Panc1 (cell line): ENCODE results near the gene IRF7. TPM values are rescaled to one million over a fixed set of nuclear protein-coding genes. Genes with fewer than 3 reads are reported as not detected.

Experiments used
- ATAC-seq: fragments of 200-7000 bp; cut with Tn5 transposase; 2 replicates; pipeline ENCODE4 v1.9.1; 2020; ENCODE audit warnings: mild to moderate bottlenecking, moderate library complexity
- BruUV-seq: library from RNA; stranded (reverse); fragments of 400-500 nt; replicated peaks from 2 replicates; lab custom pipeline; 2021; lab: Mats Ljungman, UMichigan
- CTCF ChIA-PET: fragments of 300-600 bp; sonication (Branson Sonifier 250); formaldehyde crosslinking; loops from one replicate; lab custom pipeline; 2022; ENCODE audit warnings: antibody characterized with exemption; lab: Charles Lee
- POLR2A ChIA-PET: fragments of 300-600 bp; sonication (Branson Sonifier 250); formaldehyde crosslinking; loops from one replicate; lab custom pipeline; 2022; ENCODE audit warnings: antibody characterized with exemption; lab: Charles Lee
- DNase-seq: peaks from one replicate; pipeline ENCODE4 v3.0.0-alpha.2; 2010; ENCODE audit warnings: low read depth, low spot score
- H3K27ac ChIP-seq: 2 replicates; pipeline ENCODE4 v1.5.1; 2011; ENCODE audit warnings: mild to moderate bottlenecking, low read length, inconsistent platforms
- H3K27me3 ChIP-seq: fragments of 200-500 bp; sonication (Bioruptor generic); 2 replicates; pipeline ENCODE4 v1.6.0; 2014; ENCODE audit warnings: low read length, inconsistent platforms; ENCODE audit not compliant: control insufficient read depth, insufficient read depth
- H3K36me3 ChIP-seq: fragments of 200-500 bp; sonication (Bioruptor generic); 2 replicates; pipeline ENCODE4 v1.5.1; 2014; ENCODE audit warnings: inconsistent platforms, mild to moderate bottlenecking, low read length, moderate library complexity; ENCODE audit not compliant: control insufficient read depth, insufficient read depth
- H3K4me1 ChIP-seq: 2 replicates; pipeline ENCODE4 v1.5.1; 2011; ENCODE audit warnings: inconsistent platforms, mild to moderate bottlenecking, low read length, moderate library complexity; ENCODE audit not compliant: control insufficient read depth, insufficient read depth
- H3K4me3 ChIP-seq, 2 experiments: 2 replicates each; pipeline ENCODE4 v1.5.1; 2011 to 2012; ENCODE audit warnings: low read depth in 2 of 2, low read length in 2 of 2, mild to moderate bottlenecking in 2 of 2, inconsistent platforms in 1 of 2, moderate library complexity in 1 of 2
- H3K9me3 ChIP-seq: fragments of 200-500 bp; sonication (Bioruptor generic); 2 replicates; pipeline ENCODE4 v1.5.1; 2014; ENCODE audit warnings: low read depth, mild to moderate bottlenecking, inconsistent platforms, low read length, moderate library complexity; ENCODE audit not compliant: control insufficient read depth, insufficient read depth
- POLR2AphosphoS5 ChIP-seq: IDR thresholded peaks from 2 replicates; pipeline ENCODE4 v1.6.1; 2012; ENCODE audit warnings: mild to moderate bottlenecking, low read depth, low read length, moderate library complexity
- SIN3A ChIP-seq: IDR thresholded peaks from 2 replicates; pipeline ENCODE4 v1.6.1; 2012; ENCODE audit warnings: low read depth, mild to moderate bottlenecking, low read length, moderate library complexity, borderline replicate concordance; ENCODE audit not compliant: insufficient read depth
- TCF7L2 ChIP-seq: IDR thresholded peaks from 2 replicates; pipeline ENCODE4 v1.6.1; 2011; ENCODE audit warnings: mild to moderate bottlenecking, low read depth, low read length, inconsistent platforms
- in situ Hi-C: cut with HindIII; loops from 2 replicates; pipeline ENCODE4 v1.10.0; 2016; ENCODE audit warnings: low sequenced_read_pairs, low pct_unique_long_range_greater_than_20kb
- intact Hi-C: fragments of 100-400 bp; cut with micrococcal nuclease; formaldehyde crosslinking; loops from one replicate; pipeline ENCODE4 v1.10.0; 2022; ENCODE audit not compliant: unreplicated experiment
- total RNA-seq: library from RNA; stranded (reverse); gene quantifications from one replicate; pipeline ENCODE4 v1.2.1, GENCODE V29; 2021; ENCODE audit not compliant: unreplicated experiment
- TF ChIP-seq, protein P1 (sequence below), 2 experiments: IDR thresholded peaks; 2 replicates each; pipeline ENCODE4 v1.6.1; 2011 to 2012; ENCODE audit warnings: low read depth in 2 of 2, control low read depth in 1 of 2, low read length in 1 of 2, mild to moderate bottlenecking in 1 of 2, moderate library complexity in 1 of 2; ENCODE audit not compliant: insufficient read depth in 1 of 2
- TF ChIP-seq, protein P2 (sequence below): fragments of 450-650 bp; IDR thresholded peaks from 2 replicates; pipeline ENCODE4 v1.5.1; 2017; ENCODE audit warnings: mild to moderate bottlenecking

Gene IRF7
- total RNA-seq, 1 experiment from 2014 or later, result 23.9 TPM

DNA sequence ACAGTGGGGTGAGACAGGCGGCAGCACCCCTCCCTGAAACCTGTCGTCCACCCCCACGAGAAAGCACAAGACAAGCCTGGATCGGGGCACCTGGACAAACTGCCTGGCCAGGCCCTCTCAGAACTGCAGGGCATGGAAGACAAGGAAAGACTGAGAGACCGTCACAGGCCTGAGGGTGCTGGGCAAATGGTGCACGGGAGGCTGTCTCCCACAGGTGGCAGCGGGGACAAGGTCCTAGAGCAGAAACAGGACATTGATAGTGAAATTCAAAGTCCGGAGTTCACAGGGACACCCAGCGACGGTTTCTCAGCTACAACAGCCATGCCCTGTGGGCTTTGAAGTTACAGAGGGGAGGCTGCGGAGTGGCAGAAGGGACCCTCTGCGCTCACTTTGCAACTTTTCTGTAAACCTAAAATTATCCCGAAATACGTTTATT is 42.0 kb upstream of the IRF7 start:
- no peak for DNase-seq
- in situ Hi-C loops, result no loop called here
- ChIA-PET CTCF (interaction anchor here (0.6 kb wide), 1 partner anchor 12 kb away, joined by 8 read pairs; no protein-coding TSS in a partner anchor), POLR2A (no interaction called here)
- TF ChIP-seq POLR2AphosphoS5 (no peak), TCF7L2 (no peak)
- TF ChIP-seq, protein P1, sequence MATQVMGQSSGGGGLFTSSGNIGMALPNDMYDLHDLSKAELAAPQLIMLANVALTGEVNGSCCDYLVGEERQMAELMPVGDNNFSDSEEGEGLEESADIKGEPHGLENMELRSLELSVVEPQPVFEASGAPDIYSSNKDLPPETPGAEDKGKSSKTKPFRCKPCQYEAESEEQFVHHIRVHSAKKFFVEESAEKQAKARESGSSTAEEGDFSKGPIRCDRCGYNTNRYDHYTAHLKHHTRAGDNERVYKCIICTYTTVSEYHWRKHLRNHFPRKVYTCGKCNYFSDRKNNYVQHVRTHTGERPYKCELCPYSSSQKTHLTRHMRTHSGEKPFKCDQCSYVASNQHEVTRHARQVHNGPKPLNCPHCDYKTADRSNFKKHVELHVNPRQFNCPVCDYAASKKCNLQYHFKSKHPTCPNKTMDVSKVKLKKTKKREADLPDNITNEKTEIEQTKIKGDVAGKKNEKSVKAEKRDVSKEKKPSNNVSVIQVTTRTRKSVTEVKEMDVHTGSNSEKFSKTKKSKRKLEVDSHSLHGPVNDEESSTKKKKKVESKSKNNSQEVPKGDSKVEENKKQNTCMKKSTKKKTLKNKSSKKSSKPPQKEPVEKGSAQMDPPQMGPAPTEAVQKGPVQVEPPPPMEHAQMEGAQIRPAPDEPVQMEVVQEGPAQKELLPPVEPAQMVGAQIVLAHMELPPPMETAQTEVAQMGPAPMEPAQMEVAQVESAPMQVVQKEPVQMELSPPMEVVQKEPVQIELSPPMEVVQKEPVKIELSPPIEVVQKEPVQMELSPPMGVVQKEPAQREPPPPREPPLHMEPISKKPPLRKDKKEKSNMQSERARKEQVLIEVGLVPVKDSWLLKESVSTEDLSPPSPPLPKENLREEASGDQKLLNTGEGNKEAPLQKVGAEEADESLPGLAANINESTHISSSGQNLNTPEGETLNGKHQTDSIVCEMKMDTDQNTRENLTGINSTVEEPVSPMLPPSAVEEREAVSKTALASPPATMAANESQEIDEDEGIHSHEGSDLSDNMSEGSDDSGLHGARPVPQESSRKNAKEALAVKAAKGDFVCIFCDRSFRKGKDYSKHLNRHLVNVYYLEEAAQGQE (IDR thresholded peaks at IDR 0.05; ENCODE audit: insufficient read depth in 1 of 2, low read depth in 2 of 2, low read length in 1 of 2), result no peak
- Histone ChIP-seq H3K9me3 (no peaks in the 10 kb centered on the region), H3K36me3 (no peaks in the 10 kb centered on the region; the same call in 1 of the 2 replicates), H3K27ac (no peak overlapping the region), H3K4me1 (no peaks in the 10 kb centered on the region), H3K27me3 (no peaks in the 10 kb centered on the region), H3K4me3 (no peak overlapping the region)
- BruUV-seq, result no TSS peak
- ATAC-seq, result no peak
- intact Hi-C loops, result no loop called here

DNA sequence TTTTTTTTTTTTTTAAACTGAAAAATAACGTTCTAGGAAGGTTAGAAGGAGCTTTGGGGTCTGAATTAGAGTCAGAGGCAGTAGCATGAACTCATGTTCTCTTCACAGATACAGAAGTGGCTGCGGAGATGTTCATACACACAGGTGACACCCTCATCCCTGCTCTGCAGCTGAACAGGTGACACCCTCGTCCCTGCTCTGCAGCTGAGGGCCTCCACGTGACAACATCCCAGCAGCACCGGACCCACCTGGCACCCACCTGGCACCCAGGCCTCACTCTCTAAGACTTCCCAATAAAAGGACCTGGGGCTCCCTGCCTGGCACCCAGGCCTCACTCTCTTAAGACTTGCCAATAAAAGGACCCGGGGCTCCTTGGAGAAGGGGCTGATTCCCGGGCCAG is 41.1 kb upstream of the IRF7 start:
- H3K27me3 ChIP-seq, result no peaks in the 10 kb centered on the region
- no peak overlapping the region for H3K4me3 ChIP-seq
- no peaks in the 10 kb centered on the region for H3K4me1 ChIP-seq
- DNase-seq, result no peak
- no peak overlapping the region for H3K27ac ChIP-seq
- H3K9me3 ChIP-seq, result no peaks in the 10 kb centered on the region
- no TSS peak for BruUV-seq
- intact Hi-C loops (no loop called here), in situ Hi-C loops (no loop called here)
- TF ChIP-seq, protein P1 (IDR thresholded peaks at IDR 0.05; ENCODE audit: insufficient read depth in 1 of 2, low read depth in 2 of 2, low read length in 1 of 2), result no peak
- no peak for TF ChIP-seq POLR2AphosphoS5
- TF ChIP-seq TCF7L2, result no peak
- no peak for TF ChIP-seq SIN3A
- TF ChIP-seq, protein P2, sequence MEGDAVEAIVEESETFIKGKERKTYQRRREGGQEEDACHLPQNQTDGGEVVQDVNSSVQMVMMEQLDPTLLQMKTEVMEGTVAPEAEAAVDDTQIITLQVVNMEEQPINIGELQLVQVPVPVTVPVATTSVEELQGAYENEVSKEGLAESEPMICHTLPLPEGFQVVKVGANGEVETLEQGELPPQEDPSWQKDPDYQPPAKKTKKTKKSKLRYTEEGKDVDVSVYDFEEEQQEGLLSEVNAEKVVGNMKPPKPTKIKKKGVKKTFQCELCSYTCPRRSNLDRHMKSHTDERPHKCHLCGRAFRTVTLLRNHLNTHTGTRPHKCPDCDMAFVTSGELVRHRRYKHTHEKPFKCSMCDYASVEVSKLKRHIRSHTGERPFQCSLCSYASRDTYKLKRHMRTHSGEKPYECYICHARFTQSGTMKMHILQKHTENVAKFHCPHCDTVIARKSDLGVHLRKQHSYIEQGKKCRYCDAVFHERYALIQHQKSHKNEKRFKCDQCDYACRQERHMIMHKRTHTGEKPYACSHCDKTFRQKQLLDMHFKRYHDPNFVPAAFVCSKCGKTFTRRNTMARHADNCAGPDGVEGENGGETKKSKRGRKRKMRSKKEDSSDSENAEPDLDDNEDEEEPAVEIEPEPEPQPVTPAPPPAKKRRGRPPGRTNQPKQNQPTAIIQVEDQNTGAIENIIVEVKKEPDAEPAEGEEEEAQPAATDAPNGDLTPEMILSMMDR, result no peak
- CTCF ChIA-PET, result no interaction called here
- POLR2A ChIA-PET, result interaction anchor here (0.7 kb wide), 1 partner anchor 127 kb away, joined by 6 read pairs; no protein-coding TSS in a partner anchor
- no peaks in the 10 kb centered on the region; the same call in 1 of the 2 replicates for H3K36me3 ChIP-seq
- ATAC-seq, result no peak
